HG03520 (cell line): Measurements from ENCODE around the gene RAD51D.
"Not testable (repeated sequence)": the region's sequence is repeated elsewhere in the genome, so short reads cannot be mapped to it uniquely, and the experiment has no call there.

Source experiments
- ATAC-seq: cut with Tn5 transposase; IDR thresholded peaks from one replicate; pipeline ENCODE4 v1.9.1; 2021; ENCODE audit warnings: mild to moderate bottlenecking, moderate library complexity; ENCODE audit not compliant: unreplicated experiment

RAD51D gene

GRCh38 chr17:35142467-35142796 is 22.8 kb upstream of the RAD51D start:
- ATAC-seq: no peak

- peak; percentile 73 for ATAC-seq
These were observed 22.2 kb upstream of the RAD51D start, which contains the start of gene NLE1 for GRCh38 chr17:35141681-35142466. NLE1 (minus strand) TSS chr17:35142303; CDS start chr17:35142275, 28 bp downstream.

GRCh38 chr17:35138218-35138617 is 18.6 kb upstream of the RAD51D start:
- no peak for ATAC-seq

GRCh38 chr17:35135322-35135721 is 15.7 kb upstream of the RAD51D start:
- ATAC-seq: no peak

- no peak for ATAC-seq
These were observed 13.3 kb upstream of the RAD51D start for GRCh38 chr17:35132816-35133550.

- ATAC-seq: no peak
These were observed 12.4 kb upstream of the RAD51D start for GRCh38 chr17:35132099-35132498.

GRCh38 chr17:35130392-35130791 is 10.7 kb upstream of the RAD51D start:
- no peak for ATAC-seq

- no peak for ATAC-seq
These were observed 10.3 kb upstream of the RAD51D start for GRCh38 chr17:35129973-35130351.

GRCh38 chr17:35129154-35129972 is 9.7 kb upstream of the RAD51D start:
- no peak for ATAC-seq

GRCh38 chr17:35127751-35128514 is 8.3 kb upstream of the RAD51D start:
- no peak for ATAC-seq

- no peak for ATAC-seq
These were observed 1.7 kb upstream of the RAD51D start, which contains the start of gene FNDC8 for GRCh38 chr17:35121315-35121714. FNDC8 (plus strand) TSS chr17:35121615; CDS start chr17:35121694, 79 bp downstream.

GRCh38 chr17:35117984-35118383 is 1.7 kb downstream of the RAD51D start:
- ATAC-seq: no peak

GRCh38 chr17:35116845-35117244 is 2.8 kb downstream of the RAD51D start:
- ATAC-seq: no peak

GRCh38 chr17:35110791-35111190 is 8.9 kb downstream of the RAD51D start:
- not testable (repeated sequence) for ATAC-seq

- no peak for ATAC-seq
These were observed 14.7 kb downstream of the RAD51D start for GRCh38 chr17:35104844-35105450.

GRCh38 chr17:35103271-35103670 is 16.4 kb downstream of the RAD51D start:
- no peak for ATAC-seq

- no peak for ATAC-seq
These were observed 17.9 kb downstream of the RAD51D start for GRCh38 chr17:35101725-35102124.

- ATAC-seq: no peak
These were observed 18.6 kb downstream of the RAD51D start for GRCh38 chr17:35101036-35101435.

GRCh38 chr17:35099908-35100307 is 19.8 kb downstream of the RAD51D start:
- no peak for ATAC-seq

- no peak for ATAC-seq
These were observed 21.9 kb downstream of the RAD51D start for GRCh38 chr17:35097776-35098175.
